LNCaP clone FGC (cell line): ENCODE measurements around the gene CLSTN2.
"Not testable (repeated sequence)": the region's sequence is repeated elsewhere in the genome, so short reads cannot be mapped to it uniquely, and the experiment has no call there.

Source experiments
- DNase-seq: peaks from one replicate; pipeline ENCODE4 v3.0.0-alpha.2; 2011; ENCODE audit warnings: low read depth
- H3K4me3 ChIP-seq: 2 replicates; pipeline ENCODE4 v1.5.1; 2011; ENCODE audit warnings: mild to moderate bottlenecking, low read depth, low read length, control low read depth
- TF ChIP-seq, protein P1 (sequence below): IDR thresholded peaks from 2 replicates; pipeline ENCODE4 v1.5.1; 2012; ENCODE audit warnings: mild to moderate bottlenecking; ENCODE audit not compliant: control insufficient read depth, insufficient read depth; ENCODE audit errors: extremely low read depth

Gene CLSTN2

DNA sequence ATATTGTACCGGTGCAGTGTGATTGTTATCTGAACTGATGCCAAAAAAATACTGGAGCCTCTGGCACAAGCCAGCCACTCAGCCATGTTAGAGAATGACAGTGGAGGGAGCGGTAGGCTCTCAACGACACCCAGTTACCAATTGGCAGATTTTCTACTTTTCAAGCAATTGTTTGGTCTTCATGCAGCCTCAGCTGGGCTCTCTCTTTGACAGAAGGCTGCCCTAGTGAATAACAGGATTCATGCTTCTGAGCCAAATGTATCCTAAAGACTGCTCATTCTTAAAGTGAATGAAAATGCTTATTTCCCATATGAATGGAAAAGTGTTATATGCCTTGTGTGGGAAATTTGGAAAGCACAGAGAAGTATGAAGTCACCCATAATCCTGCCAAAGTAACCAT lies 481.7 kb downstream of the CLSTN2 start:
- H3K4me3 ChIP-seq: no peak overlapping the region
- no peak for DNase-seq
- TF ChIP-seq, protein P1, sequence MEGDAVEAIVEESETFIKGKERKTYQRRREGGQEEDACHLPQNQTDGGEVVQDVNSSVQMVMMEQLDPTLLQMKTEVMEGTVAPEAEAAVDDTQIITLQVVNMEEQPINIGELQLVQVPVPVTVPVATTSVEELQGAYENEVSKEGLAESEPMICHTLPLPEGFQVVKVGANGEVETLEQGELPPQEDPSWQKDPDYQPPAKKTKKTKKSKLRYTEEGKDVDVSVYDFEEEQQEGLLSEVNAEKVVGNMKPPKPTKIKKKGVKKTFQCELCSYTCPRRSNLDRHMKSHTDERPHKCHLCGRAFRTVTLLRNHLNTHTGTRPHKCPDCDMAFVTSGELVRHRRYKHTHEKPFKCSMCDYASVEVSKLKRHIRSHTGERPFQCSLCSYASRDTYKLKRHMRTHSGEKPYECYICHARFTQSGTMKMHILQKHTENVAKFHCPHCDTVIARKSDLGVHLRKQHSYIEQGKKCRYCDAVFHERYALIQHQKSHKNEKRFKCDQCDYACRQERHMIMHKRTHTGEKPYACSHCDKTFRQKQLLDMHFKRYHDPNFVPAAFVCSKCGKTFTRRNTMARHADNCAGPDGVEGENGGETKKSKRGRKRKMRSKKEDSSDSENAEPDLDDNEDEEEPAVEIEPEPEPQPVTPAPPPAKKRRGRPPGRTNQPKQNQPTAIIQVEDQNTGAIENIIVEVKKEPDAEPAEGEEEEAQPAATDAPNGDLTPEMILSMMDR: no peak

DNA sequence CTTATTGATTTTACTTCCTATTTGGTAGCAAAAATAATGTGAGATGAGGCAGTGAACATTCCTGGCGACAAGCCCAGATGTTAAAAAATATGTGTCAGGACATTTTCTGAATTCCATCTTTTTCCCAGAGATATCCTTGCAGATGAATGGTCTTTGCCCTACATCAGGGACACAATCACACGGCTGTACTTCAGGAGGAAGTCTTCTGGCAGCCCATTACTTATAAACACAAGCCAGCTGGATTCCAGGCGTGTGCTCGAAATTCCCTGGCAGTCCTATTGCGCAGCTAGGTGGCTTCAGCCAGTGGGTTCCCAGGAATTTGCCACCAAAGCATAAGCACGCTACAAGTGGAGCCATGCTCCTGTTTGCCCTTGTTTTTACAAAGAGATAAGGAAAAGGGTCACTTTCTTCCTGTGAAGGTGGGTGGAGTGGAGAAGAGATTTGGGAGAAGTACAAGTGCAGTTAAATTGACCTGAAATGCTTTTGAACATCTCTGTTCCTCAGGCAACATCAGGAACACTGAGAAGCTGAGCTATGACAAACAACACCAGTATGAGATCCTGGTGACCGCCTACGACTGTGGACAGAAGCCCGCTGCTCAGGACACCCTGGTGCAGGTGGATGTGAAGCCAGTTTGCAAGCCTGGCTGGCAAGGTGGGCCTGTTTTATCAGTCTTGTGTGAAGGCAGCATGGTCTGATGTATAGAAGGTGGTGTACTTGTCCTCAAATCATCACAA lies 485.8 kb downstream of the CLSTN2 start:
- H3K4me3 ChIP-seq: no peak overlapping the region
- TF ChIP-seq, protein P1: no peak
- no peak for DNase-seq

DNA sequence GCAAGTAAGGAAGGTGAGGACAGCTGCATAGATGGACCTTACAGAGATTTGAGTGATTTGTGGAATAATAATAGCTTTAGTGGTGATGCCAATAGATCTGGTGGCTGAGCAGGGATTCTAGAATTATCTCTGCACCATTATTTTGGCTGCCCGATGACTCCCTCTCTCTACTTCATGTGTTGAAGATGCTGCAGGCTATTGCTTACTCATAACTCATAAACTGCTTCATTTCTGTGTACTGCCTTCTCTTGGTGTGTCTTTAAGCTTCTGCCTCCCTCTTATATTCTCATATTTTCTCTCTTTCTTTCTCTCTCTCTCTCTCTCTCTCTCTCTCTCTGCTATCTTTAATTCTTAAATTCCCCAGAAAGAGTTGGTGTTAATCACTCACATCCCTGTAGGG lies 486.9 kb downstream of the CLSTN2 start:
- H3K4me3 ChIP-seq: no peak overlapping the region
- TF ChIP-seq, protein P1: no peak
- no peak for DNase-seq

DNA sequence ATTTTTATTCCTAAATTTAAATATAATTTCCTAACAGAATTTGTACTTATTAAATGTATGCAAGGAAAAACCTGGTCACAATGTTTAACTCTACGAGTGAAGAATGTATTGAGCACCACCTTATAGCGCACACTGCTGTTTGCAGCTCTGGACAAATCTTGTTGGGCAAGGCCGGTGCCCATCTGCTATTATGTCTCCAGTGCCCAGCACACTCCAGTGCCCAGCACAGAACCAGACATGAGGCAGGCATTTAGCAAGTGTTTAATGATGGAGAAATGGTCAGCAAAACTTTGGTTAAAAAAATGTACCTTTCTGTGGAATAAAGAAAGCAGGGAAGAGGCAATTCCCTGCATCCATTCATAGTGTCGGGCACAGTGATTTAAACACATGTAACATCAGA lies 488.2 kb downstream of the CLSTN2 start:
- no peak for DNase-seq
- TF ChIP-seq, protein P1: no peak

DNA sequence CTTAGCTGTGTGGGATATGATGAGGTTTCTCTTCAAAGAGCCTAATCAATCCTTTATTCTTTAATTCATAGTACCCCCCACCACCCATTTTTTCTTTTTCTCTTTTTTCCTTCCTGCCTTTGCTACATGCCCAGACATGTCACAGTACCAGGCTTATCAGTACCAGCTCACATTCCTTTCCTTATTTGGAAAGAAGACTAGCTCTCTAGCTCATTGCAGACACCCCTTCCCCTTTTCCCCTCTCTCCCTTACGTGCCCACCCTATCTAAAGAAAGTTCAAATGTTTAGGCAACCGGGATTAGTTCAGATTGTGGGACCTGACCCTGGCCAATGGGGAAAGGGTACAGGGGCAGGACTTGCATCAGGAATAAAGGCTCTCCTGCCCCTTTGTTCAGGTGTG lies 488.6 kb downstream of the CLSTN2 start:
- not testable (repeated sequence) for DNase-seq, H3K4me3 ChIP-seq

More for the DNA sequence above, 488.2 kb downstream of the CLSTN2 start:
- no peak overlapping the region for H3K4me3 ChIP-seq

DNA sequence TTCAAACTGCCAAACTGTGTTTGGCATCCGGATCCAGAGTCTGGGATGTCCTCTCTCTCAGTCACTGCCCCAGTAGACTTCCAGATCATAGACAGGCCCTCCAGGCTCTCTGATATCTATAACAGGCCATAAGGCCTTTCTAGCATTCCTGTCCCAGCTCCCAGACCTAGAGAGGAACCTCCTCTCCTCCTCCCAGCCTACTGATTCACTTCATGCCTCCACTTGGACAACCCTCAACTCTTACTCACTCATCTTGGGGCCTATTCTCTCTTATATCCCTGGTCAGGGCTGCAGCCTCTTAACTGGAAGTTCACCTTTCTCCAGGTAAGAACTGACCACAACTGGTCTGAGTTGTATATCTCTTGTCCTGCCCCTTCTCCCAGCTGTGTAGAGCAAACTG lies 489.2 kb downstream of the CLSTN2 start:
- DNase-seq: no peak
- TF ChIP-seq, protein P1: no peak
- no peak overlapping the region for H3K4me3 ChIP-seq

DNA sequence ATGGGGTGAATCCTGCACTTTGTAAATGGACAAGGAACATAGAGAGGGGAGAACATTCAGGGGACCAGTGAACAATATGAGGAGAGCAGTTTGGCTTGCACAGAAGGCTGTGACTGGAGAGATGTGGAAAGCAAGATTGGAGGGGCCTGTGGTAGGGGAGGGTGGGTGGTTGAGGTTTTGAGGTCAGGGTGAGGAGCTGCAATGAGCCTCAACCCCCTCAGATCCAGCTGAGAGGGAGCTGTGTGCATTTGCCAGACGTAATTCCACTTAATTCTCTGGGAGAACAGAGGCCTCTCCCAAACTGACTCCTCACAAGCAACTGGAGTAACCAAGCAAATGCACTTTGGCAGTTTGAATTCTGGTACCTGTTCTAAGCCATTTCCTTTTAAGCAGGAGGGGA lies 489.7 kb downstream of the CLSTN2 start:
- DNase-seq: no peak
- H3K4me3 ChIP-seq: no peak overlapping the region
- TF ChIP-seq, protein P1: no peak
